Neuronal stem cell (in vitro differentiated cells): ENCODE results near the gene ROBO1.
"Not testable (repeated sequence)": the region's sequence is repeated elsewhere in the genome, so short reads cannot be mapped to it uniquely, and the experiment has no call there.

Experiments
- DNase-seq: peaks from one replicate; pipeline ENCODE4 v3.0.0-alpha.2; 2013; ENCODE audit warnings: low spot score
- H2AFZ ChIP-seq: one replicate; pipeline ENCODE4 v1.6.1; 2013; ENCODE audit warnings: mild to moderate bottlenecking, low read length, inconsistent platforms
- H2AK5ac ChIP-seq: 2 replicates; pipeline ENCODE4 v1.6.1; 2013; ENCODE audit warnings: low read depth, mild to moderate bottlenecking, inconsistent platforms, low read length, moderate library complexity, mixed read lengths
- H2BK120ac ChIP-seq: 2 replicates; pipeline ENCODE4 v1.6.1; 2013; ENCODE audit warnings: low read depth, mild to moderate bottlenecking, inconsistent platforms, low read length, moderate library complexity, mixed read lengths
- H2BK12ac ChIP-seq: one replicate; pipeline ENCODE4 v1.6.1; 2013; ENCODE audit warnings: low read length, inconsistent platforms
- H2BK15ac ChIP-seq: 2 replicates; pipeline ENCODE4 v1.6.1; 2013; ENCODE audit warnings: mild to moderate bottlenecking, low read length, inconsistent platforms, mixed read lengths
- H2BK5ac ChIP-seq: one replicate; pipeline ENCODE4 v1.6.1; 2013; ENCODE audit warnings: inconsistent platforms, mild to moderate bottlenecking, low read length, moderate library complexity
- H3K14ac ChIP-seq: one replicate; pipeline ENCODE4 v1.6.1; 2013; ENCODE audit warnings: low read length, inconsistent platforms
- H3K18ac ChIP-seq: 2 replicates; pipeline ENCODE4 v1.6.1; 2013; ENCODE audit warnings: low read length, inconsistent platforms
- H3K23ac ChIP-seq: 2 replicates; pipeline ENCODE4 v1.6.1; 2013; ENCODE audit warnings: low read depth, mild to moderate bottlenecking, mixed read lengths, low read length, inconsistent platforms; ENCODE audit not compliant: poor library complexity
- H3K27ac ChIP-seq: replicated peaks from 3 replicates; pipeline ENCODE4 v1.5.1; 2013; ENCODE audit warnings: low read length, inconsistent platforms
- H3K27me3 ChIP-seq, 3 experiments: 2 replicates each; pipeline ENCODE4 v1.6.1; 2013; ENCODE audit warnings: low read length in 3 of 3, mild to moderate bottlenecking in 2 of 3, inconsistent platforms in 1 of 3, low read depth in 1 of 3, mixed read lengths in 1 of 3, moderate library complexity in 1 of 3; ENCODE audit not compliant: control insufficient read depth in 3 of 3, insufficient read depth in 3 of 3
- H3K36me3 ChIP-seq, 2 donors: replicated peaks in 1 of 2; 2 replicates each; pipeline ENCODE4 v1.6.1; 2013; ENCODE audit warnings: low read length in 2 of 2; ENCODE audit not compliant: control insufficient read depth in 2 of 2, insufficient read depth in 2 of 2
- H3K4ac ChIP-seq: 2 replicates; pipeline ENCODE4 v1.6.1; 2013; ENCODE audit warnings: inconsistent platforms, mild to moderate bottlenecking, low read length, moderate library complexity
- H3K4me1 ChIP-seq, 2 donors: 1 replicate in 1 of 2; 2 replicates in 1 of 2; pipeline ENCODE4 v1.6.1; 2013; ENCODE audit warnings: low read length in 2 of 2, low read depth in 1 of 2; ENCODE audit not compliant: control insufficient read depth in 2 of 2, insufficient read depth in 1 of 2
- H3K4me2 ChIP-seq: one replicate; pipeline ENCODE4 v1.6.1; 2013; ENCODE audit warnings: mild to moderate bottlenecking, low read length, inconsistent platforms; ENCODE audit not compliant: insufficient read depth, poor library complexity, severe bottlenecking
- H3K4me3 ChIP-seq, 2 donors: 2 replicates each; pipeline ENCODE4 v1.5.1; 2013; ENCODE audit warnings: low read length in 2 of 2, mild to moderate bottlenecking in 2 of 2, inconsistent platforms in 1 of 2, moderate library complexity in 1 of 2
- H3K79me1 ChIP-seq: one replicate; pipeline ENCODE4 v1.6.1; 2013; ENCODE audit warnings: low read depth, mild to moderate bottlenecking, inconsistent platforms, low read length, moderate library complexity
- H3K9ac ChIP-seq: one replicate; pipeline ENCODE4 v1.6.1; 2013; ENCODE audit warnings: mild to moderate bottlenecking, low read depth, low read length, inconsistent platforms; ENCODE audit not compliant: poor library complexity
- H3K9me3 ChIP-seq, 2 donors: replicated peaks in 1 of 2; 2 replicates each; pipeline versions ENCODE3 to v1.6.1; 2013; ENCODE audit warnings: low read length in 2 of 2, mild to moderate bottlenecking in 2 of 2, inconsistent platforms in 1 of 2, low read depth in 1 of 2, mixed read lengths in 1 of 2, moderate library complexity in 1 of 2; ENCODE audit not compliant: control insufficient read depth in 2 of 2, insufficient read depth in 1 of 2
- H4K8ac ChIP-seq: one replicate; pipeline ENCODE4 v1.6.1; 2013; ENCODE audit warnings: low read depth, mild to moderate bottlenecking, inconsistent platforms, low read length, moderate library complexity
- H4K91ac ChIP-seq: one replicate; pipeline ENCODE4 v1.6.1; 2013; ENCODE audit warnings: low read length, low read depth, mild to moderate bottlenecking, inconsistent platforms; ENCODE audit not compliant: poor library complexity
- WGBS, 2 donors: extraction: QIAGEN DNeasy Blood & Tissue Kit; methylation state at CpG; one replicate each; pipeline ENCODE4 v1.1.7; 2013; ENCODE audit warnings: missing lambda C conversion rate in 2 of 2, mixed read lengths in 1 of 2; ENCODE audit not compliant: insufficient read length in 2 of 2, insufficient replicate concordance in 1 of 2; ENCODE audit errors: extremely low coverage in 2 of 2; 5-methylcytosine and 5-hydroxymethylcytosine counted together

ROBO1 gene

DNA sequence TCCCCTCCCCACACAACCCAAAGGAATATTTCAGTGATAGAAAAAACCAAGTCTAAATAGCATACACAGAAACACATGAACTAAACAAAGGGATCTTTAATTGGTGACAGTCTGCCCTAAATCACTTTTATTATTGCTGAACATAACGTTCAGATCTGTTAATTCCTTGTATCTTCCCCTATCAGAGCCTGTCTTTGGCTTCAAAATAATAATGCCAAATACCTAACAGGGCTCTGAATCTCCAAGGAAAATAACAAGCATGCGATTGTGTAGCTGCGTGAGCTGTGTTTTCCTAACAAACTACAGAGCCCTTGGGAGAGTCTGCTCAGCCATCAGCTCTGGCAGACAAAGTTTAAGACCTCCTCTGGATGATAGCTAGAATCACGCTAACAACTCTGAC, 1010.1 kb downstream of the ROBO1 start:
- Histone ChIP-seq H3K27ac (no peak overlapping the region), H2AK5ac (no peak overlapping the region), H3K9ac (no peak overlapping the region), H2BK12ac (no peak overlapping the region), H2BK120ac (no peak overlapping the region), H3K4me2 (no peak overlapping the region), H3K18ac (no peak overlapping the region), H3K79me1 (peaks cover 1% of the 10 kb centered on the region), H2BK15ac (no peak overlapping the region), H3K27me3 (no peaks in the 10 kb centered on the region), H3K4me1 (peaks cover 2 to 3% of the 10 kb centered on the region in 2 donors), H2AFZ (no peak overlapping the region), H3K4me3 (no peak overlapping the region), H3K14ac (no peak overlapping the region), H3K36me3 (peaks cover 0 to 2% of the 10 kb centered on the region in 2 donors), H4K8ac (no peak overlapping the region), H3K4ac (no peak overlapping the region), H4K91ac (no peak overlapping the region), H3K23ac (no peak overlapping the region), H3K9me3 (no peaks in the 10 kb centered on the region), H2BK5ac (no peak overlapping the region)
- WGBS, 2 donors = no CpG with 5 or more reads among the region's 4 CpGs
- no peak for DNase-seq

DNA sequence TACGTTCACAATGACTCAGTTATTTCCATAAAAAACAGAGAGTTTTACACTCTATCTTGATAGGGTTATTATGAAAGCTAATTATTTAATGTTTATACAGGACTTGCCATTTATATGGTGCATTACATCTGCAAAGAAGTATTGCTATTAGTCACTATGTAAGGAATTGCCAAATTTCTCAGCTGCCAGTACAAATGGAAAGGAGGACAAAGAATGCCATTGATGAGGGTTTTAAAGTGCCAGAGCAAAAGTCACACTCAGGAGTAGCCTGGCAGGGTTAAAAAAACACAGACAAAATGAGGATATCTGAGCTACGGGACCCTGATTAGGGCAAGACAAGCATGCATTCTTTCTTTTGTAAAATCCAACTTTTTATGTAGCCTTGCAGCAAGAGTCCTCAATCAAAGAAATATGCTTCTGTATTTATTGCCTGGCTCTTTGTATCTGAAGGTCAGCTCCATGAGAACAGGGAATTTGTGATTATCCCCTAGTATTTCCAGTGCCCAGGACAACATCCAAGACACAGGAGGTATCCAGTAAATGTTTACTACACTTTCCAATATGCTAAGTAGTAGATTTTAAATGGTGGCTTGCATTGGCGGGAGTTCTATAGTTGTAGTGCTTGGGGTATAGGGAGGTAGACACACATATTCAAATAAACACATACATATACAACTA, 1013.6 kb downstream of the ROBO1 start:
- WGBS, 2 donors = no CpG with 5 or more reads among the region's 3 CpGs
- Histone ChIP-seq H2AFZ (no peak overlapping the region), H3K4ac (no peak overlapping the region), H3K18ac (no peak overlapping the region), H4K91ac (no peak overlapping the region), H3K36me3 (no peaks in the 10 kb centered on the region), H3K9ac (no peak overlapping the region), H3K27me3 (no peaks in the 10 kb centered on the region), H2AK5ac (no peak overlapping the region), H3K4me3 (no peak overlapping the region), H3K14ac (no peak overlapping the region), H3K23ac (no peak overlapping the region), H2BK5ac (no peak overlapping the region), H3K9me3 (no peaks in the 10 kb centered on the region), H2BK120ac (no peak overlapping the region), H2BK15ac (no peak overlapping the region), H3K79me1 (no peaks in the 10 kb centered on the region), H3K4me1 (peaks cover 2 to 3% of the 10 kb centered on the region in 2 donors), H3K4me2 (no peak overlapping the region), H2BK12ac (no peak overlapping the region), H3K27ac (no peak overlapping the region), H4K8ac (no peak overlapping the region)
- DNase-seq = no peak

DNA sequence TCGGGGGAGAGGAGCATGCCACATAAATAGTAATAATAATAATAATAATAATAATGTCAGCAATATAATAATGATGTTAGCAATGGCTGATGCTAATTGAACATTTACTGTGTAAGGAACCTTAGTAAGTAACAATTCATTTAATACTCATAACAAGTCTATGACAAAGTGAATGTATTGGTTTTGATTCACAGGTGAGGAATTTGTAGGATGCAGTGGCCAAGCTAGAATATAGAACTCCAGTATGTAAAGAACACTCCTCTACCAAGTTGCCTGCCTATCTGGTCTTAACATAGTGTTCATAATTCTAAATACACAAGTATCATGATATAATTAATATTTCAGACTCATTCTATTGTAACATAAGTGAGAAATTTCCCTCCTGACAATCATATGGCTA, 1016.5 kb downstream of the ROBO1 start:
- H3K18ac ChIP-seq = no peak overlapping the region
- no peaks in the 10 kb centered on the region for H3K27me3 ChIP-seq
- H2BK5ac ChIP-seq = no peak overlapping the region
- no peak overlapping the region for H3K9ac ChIP-seq
- H3K4me3 ChIP-seq = no peak overlapping the region
- no peaks in the 10 kb centered on the region for H3K79me1 ChIP-seq
- H2BK120ac ChIP-seq = no peak overlapping the region
- no CpG with 5 or more reads among the region's 1 CpG for WGBS, 2 donors
- no peak overlapping the region for H3K4ac ChIP-seq
- H3K9me3 ChIP-seq = no peaks in the 10 kb centered on the region
- H3K36me3 ChIP-seq = peaks cover 0 to 1% of the 10 kb centered on the region in 2 donors
- no peak for DNase-seq
- peaks cover 1 to 2% of the 10 kb centered on the region in 2 donors for H3K4me1 ChIP-seq
- no peak overlapping the region for H2BK12ac ChIP-seq
- no peak overlapping the region for H3K4me2 ChIP-seq
- no peak overlapping the region for H3K14ac ChIP-seq
- no peak overlapping the region for H3K27ac ChIP-seq
- no peak overlapping the region for H2BK15ac ChIP-seq
- no peak overlapping the region for H4K91ac ChIP-seq
- H3K23ac ChIP-seq = no peak overlapping the region
- no peak overlapping the region for H2AFZ ChIP-seq
- no peak overlapping the region for H2AK5ac ChIP-seq
- no peak overlapping the region for H4K8ac ChIP-seq

DNA sequence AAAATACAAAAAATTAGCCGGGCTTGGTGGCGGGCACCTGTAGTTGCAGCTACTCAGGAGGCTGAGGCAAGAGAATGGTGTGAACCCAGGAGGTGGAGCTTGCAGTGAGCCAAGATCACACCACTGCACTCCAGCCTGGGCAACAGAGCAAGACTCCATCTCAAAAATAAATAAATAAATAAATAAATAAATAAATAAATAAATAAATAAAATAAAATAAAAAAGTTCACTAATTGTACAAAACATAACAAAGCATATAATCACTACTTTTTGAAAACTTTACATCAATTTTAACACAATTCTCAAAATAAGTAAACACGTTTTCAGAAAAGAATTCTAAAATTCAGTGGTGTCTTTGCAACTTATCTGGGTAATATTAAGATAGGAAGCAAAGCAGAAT, 1017.5 kb downstream of the ROBO1 start:
- H3K36me3 ChIP-seq, H3K4ac ChIP-seq, H3K4me1 ChIP-seq, H3K4me3 ChIP-seq, H4K8ac ChIP-seq, H2BK15ac ChIP-seq, H3K79me1 ChIP-seq, H3K4me2 ChIP-seq, DNase-seq, H3K18ac ChIP-seq, H2AFZ ChIP-seq, H2BK5ac ChIP-seq, H3K27me3 ChIP-seq, H2BK12ac ChIP-seq, H3K27ac ChIP-seq, H3K23ac ChIP-seq, H4K91ac ChIP-seq, H2BK120ac ChIP-seq, H3K9ac ChIP-seq, H3K9me3 ChIP-seq, H2AK5ac ChIP-seq, H3K14ac ChIP-seq: not testable (repeated sequence)
- WGBS, 2 donors = no CpG with 5 or more reads among the region's 3 CpGs
